SU-DHL-6 (cell line): ENCODE data around the gene COG7.

Source experiments
- CTCF ChIP-seq: fragments of 200-600 bp; sonication (generic); IDR thresholded peaks from one replicate; pipeline ENCODE4 v1.5.1; 2017; ENCODE audit warnings: antibody characterized with exemption, mild to moderate bottlenecking, low read length, moderate library complexity; ENCODE audit not compliant: insufficient read depth, poor library complexity, severe bottlenecking
- EZH2phosphoT487 ChIP-seq: fragments of 200-600 bp; sonication (generic), shearing (Covaris generic); conservative IDR thresholded peaks from 2 replicates; pipeline ENCODE4 v1.6.1; 2018; ENCODE audit warnings: mild to moderate bottlenecking, antibody characterized with exemption, low read length, moderate library complexity, mixed read lengths

GRCh38 chr16:23407436-23408127 is 45.4 kb downstream of the COG7 start:
- TF ChIP-seq CTCF = no peak
- TF ChIP-seq EZH2phosphoT487 = no peak
